GM19372 (cell line): ENCODE results near the gene RPTOR.
"Not testable (repeated sequence)": the region's sequence is repeated elsewhere in the genome, so short reads cannot be mapped to it uniquely, and the experiment has no call there.

Experiments used
- ATAC-seq: cut with Tn5 transposase; IDR thresholded peaks from one replicate; pipeline ENCODE4 v1.9.1; 2021; ENCODE audit warnings: mild to moderate bottlenecking, low read depth, moderate library complexity; ENCODE audit not compliant: unreplicated experiment

The RPTOR gene

DNA sequence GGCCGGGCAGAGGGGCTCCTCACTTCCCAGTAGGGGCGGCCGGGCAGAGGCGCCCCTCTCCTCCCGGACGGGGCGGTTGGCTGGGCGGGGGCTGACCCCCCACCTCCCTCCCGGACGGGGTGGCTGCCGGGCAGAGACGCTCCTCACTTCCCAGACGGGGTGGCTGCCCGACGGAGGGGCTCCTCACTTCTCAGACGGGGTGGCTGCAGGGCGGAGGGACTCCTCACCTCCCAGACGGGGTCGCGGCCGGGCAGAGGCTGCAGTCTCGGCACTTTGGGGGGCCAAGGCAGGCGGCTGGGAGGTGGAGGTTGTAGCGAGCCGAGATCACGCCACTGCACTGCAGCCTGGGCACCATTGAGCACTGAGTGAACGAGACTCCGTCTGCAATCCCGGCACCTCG, 7.3 kb upstream of the RPTOR start:
- not testable (repeated sequence) for ATAC-seq

DNA sequence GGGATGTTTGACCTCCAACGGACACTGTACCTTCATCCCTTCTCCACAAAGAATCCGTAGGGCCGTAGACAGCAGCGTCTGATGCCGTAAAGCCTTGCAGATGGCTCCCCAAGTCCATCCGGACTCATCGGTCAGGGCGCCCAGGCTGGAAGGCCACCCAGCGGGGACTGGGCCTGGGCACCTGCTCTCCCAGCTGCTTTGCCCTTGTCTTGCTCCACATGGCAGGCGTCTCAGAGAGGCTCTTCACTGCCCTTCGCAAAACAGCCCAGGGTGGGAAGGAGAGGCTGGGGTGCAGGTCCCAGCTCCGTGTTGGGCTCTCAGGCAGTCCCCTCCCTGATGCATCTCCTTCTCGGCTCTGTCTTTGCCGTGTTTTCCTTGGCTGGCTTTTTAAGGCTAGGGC, 6.2 kb upstream of the RPTOR start:
- no peak for ATAC-seq

DNA sequence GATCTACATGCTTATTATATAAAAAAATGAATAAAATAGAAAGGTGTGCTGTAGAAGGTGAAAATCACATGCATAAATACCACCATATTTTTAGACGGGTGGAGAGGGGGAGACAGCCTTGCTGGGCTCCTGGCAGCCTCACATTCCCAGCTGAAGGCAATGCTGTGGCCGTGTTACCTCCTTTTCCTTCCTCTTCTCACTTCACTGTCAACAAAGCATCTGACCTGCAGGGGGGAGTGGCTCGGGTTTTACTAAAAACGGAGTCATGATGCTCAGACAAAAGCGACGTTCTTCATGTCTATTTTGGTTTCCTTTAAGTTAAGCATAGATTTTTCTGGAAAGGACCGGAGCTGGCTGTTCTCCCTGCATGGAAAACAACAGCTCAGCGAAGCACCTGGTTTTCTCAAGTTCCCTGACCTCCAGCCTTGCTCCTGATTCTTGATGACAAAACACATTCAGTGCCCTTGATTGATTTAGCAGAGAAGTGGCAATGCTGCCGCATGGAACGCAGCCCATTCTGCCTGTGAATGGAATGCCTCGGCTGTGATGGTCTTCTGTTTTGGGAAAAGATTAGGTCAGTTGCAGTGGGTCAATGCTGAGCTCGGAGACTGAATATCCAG, 5.5 kb upstream of the RPTOR start:
- ATAC-seq = no peak

DNA sequence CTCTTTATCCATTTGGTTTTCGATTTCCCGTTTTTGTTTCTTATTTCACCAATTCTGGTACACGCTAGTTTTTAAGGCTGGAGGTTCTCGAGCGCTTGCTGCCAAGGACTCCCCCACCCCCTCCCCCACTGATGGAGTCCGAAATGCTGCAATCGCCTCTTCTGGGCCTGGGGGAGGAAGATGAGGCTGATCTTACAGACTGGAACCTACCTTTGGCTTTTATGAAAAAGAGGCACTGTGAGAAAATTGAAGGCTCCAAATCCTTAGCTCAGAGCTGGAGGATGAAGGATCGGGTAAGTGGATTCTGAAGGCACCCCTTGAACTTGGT, 825 bp downstream of the RPTOR start:
- ATAC-seq = no peak

DNA sequence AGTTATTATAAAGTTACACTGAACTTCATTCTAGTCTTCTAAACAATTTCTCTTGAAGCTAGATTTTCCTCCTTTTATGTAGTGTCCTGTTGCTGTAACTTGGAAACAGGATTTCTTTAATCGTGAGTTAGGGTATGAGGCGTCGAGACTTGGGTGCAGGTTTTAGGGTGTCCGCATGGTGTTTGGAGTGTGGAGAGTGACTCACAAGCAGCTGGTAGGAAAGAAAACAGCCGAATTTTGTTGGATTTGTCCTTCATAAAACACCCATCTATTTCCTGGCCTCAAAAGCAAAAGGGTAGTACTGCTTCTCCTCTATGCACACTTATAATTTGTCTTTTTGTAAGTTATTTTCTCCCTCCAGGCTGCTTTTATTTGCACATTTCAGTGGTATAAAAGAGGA, 1.6 kb downstream of the RPTOR start:
- ATAC-seq = no peak

DNA sequence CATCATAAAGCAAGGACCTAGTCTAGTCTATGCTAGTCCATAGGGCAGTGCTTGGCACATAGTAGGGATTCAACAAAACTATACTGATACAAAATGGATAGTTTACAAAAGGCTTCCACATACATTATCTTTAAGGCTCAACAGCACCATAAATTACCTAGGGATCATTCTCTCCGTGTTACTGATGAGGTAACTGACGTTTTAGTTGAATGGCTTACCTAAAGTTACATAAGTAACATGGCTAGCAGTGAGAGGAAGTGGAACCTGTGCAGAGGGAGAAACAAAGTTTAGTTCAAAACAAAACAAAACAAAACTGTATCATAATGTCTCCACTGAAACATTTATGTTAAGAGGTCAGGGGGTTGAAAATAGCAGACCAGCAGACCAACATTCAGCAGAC, 7.9 kb downstream of the RPTOR start:
- no peak for ATAC-seq

DNA sequence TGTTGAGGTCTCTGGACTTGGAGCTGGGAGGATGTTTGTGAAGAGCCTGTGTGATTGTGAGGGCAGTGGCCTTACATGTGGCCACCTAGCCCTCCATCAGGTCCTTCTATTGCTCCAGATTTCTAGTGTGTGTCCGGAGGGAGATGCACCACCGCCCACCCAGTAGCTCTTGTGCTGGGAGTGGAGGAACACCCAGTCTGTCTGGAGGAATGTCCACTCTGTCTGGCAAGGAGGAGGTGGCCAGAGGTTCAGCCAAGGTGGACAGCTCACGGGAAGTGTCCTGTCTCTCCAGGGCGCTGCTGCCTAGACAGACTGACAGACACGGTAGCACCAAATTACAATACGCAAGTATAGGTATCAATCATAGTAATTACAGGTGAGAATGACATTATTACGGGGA, 10.6 kb downstream of the RPTOR start:
- ATAC-seq = no peak

DNA sequence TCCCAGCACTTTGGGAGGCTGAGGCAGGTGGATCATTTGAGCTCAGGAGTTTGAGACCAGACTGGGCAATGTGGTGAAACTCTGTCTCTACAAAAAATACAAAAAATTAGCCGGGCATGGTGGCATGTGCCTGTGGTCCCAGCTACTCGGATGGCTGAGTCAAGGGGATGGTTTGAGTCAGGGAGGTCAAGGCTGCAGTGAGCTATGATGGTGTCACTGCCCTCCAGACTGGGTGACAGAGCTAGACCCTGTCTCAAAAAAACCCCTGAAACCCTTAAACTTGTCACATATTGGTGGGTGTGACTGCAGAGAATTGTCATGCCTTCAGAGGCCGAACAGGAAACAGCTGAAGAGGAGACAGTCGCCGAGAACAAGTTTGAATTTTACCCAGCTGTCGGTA, 13.4 kb downstream of the RPTOR start:
- ATAC-seq = no peak

DNA sequence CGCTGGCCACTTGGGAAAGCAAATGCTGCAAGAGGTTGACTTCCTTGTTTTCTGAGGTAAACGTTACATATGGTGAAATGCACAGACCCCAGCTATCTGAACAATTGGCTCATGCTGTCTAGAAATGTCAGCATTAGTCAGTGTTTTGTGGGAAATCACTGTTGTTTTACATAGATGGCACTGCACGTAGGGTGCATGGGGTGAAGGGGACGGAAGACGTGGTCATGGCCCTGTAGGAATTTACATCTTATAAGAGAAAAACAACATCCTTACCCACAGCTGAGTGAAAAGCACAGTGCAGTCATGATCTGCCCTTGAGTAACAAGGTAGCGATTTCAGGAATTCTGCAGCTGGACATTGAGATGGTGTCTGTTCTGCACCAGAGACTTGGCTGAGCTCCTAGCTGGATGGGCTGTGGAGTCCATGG, 15.2 kb downstream of the RPTOR start:
- ATAC-seq = no peak

DNA sequence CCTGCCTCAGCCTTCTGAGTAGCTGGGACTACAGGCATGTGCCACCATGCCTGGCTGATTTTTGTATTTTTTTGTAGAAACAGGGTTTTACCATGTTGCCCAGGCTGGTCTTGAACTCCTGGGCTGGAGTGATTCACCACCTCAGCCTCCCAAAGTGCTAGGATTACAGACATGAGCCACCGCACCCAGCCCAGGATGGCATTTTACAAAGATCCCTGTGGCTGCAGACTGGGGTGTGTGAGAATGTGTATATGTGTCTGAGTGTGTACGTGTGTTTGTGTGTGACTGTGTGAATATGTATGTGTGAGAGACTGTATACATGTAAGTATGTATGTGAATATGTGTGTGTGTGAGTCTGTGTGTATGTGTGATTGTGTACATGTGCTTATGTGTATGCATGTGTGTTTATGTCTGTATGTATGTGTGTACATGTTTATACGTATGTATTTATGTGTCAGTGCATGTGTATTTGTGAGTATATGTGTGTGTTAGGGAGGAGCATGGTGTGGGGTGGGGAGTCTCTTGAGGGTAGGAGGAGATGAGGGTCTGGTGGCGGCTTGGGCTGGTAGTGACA, 17.0 kb downstream of the RPTOR start:
- ATAC-seq = no peak

DNA sequence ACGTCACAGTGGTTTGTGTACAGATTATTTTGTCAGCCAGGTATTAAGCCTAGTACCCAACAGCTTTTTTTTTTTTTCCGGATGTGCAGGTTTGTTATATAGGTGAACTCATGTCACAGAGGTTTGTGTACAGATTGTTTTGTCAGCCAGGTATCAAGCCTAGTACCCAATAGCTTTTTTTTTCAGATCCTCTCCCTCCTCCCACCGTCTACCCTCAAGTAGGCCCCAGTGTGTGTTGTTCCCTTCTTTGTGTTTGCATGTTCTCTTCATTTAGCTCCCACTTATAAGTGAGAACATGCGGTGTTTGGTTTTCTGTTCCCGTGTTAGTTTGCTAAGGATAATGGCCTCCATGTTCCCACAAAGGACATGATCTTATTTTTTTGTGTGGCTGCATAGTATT, 19.9 kb downstream of the RPTOR start:
- ATAC-seq = no peak

DNA sequence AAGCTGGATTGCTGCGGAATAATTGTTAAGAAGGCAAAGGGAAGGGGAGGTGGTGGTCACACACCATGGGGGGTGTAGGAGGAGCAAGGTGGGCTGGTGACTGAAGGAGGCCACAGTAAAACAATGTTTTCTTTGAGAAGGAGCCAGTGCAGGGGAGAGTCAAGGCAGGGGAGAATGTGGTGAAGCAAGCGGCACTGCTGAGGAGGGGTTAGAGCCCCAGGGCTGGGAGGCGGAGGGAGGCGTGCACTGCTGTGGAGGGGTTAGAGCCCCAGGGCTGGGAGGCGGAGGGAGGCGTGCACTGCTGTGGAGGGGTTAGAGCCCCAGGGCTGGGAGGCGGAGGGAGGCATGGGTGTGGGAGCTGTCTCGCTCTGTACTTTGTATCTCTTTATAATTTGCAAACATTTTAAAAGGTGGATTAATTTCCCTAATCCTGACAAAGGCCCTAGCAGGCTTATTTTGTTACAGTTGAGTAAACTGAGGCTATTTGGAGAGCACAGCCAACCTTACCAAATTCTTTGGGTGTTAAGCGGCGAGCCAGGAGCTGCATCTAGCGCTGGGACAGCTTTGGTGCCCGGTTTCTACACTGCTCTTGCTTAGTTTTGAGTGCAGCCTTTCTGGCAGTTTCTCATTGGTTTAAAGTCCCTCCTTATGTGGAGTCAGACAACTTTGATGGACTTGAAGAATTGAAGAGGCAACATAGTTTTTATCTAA, 20.9 kb downstream of the RPTOR start:
- no peak for ATAC-seq

DNA sequence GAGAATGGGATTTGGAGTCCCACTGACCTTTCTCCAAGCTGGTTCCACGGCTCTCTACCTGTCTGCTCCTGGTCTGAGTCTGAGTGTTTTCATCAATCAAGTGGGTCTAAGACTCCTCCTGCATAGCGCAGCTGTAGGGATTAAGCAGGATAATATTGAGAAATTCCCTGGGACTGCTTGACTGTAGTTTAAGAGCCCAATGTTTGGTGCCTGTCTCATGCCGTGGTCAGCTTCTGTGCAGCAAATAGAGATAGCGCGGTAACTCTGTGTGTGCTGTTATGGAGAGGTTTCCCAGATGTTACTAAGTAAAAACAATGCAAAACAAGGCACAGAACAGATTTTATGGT, 21.4 kb downstream of the RPTOR start:
- no peak for ATAC-seq

DNA sequence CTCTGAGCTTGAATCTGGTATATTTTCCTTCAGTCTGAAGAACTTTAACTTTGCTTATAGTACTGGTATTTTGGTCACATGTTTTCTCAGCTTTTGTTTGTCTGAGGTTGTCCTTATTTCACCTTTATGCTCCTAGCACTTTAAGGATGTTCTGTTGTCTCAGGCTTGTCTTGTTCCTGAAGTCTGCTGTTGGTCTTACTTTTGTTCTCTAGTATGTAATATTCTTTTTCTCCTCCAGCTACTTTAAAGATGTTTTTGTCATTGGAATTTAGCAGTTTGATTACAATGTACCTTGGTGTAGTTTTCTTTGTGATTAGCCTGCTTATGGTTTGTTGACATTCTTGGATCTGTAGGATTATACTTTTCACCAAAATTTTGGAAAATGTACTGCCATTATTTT, 23.6 kb downstream of the RPTOR start:
- no peak for ATAC-seq

DNA sequence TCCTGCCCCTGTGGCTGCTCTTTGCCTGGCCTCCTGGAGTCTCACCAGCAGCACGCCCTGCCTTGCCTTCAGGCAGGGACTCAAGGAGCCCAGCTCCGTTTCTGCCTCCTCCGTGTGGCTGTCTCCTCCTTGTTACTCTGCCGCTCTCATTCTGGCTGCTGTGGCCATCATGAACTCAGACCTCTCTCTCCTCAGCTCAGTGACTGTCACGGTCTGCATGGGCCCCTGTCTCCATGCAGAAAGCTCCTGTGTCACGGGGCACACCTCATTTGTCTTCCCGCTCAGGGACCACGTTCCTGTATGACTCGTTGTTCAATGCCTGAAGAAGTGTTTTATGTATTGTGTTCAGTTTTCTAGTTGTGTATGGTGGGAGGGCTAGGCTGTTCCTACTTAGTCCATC, 25.3 kb downstream of the RPTOR start:
- no peak for ATAC-seq

DNA sequence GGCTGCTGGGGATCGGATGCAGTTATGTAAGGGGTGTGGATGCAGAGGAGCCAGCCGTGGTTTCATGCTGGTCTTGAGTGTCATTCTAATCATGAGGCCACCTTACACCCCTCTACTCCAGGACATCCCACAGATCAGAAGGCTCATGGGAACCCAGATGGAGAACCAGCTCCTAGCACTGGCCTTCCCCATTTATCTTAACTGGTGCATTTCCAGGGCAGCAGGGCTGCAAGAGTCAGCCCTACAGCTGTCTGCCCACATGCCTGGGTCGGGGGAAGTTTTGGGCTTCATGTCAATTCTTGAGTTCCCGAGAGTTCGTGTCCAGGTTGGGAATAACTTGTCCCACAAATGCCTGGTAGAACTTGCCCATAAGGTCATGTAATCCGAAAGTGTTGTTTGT, 29.1 kb downstream of the RPTOR start:
- no peak for ATAC-seq

DNA sequence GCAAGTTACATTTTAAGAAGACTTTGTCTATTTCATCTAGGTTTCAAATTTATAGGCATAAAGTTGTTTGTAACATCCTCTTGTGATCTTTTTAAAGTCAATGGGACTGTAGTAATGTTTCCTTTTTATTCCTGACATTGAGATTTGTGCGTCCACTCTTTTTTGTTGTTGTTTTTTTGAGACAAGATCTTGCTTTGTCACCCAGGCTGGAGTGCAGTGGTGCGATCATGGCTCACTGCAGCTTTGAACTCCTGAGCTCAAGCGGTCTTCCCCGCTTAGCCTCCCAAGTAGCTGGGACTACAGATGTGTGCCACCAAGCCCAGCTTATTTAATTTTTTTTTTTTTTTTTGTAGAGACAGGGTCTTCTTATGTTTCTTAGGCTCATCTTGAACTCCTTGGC, 29.9 kb downstream of the RPTOR start:
- ATAC-seq = no peak

DNA sequence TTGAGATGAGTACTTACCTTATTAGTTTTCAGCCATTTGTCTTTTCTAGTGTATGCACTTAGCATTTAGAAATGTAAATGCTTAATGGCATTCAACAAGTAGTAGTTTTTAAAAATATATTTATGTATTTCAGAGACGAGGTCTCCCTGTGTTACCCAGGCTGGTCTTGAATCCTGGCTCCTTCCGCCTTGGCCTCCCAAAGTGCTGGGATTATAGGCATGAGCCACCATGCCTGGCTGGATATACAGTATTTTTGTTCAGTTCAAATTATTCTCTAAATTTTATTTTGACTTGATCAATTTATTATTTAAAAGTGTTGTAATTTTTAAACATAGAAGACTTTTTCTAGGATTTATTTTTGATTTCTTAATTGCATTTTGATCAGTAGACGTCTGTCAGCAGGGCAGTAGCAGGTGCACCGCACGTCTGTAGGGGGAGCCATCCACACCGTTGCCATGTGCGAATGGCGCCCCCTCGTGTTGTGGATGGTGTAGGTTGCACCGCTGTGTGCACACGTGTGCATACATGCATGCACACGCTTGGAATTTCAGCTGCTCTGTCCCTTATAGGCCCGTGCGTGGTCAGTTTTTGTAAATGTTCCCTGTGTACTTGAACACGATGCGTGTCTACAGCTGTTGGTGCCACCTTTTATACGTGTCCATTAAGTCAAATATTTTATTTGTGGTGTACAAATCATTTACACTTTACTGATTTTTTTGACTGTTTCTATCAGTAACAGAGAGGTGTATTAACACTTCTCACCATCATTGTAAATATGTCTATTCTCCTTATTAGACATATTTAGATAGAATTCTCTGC, 30.6 kb downstream of the RPTOR start:
- ATAC-seq = no peak

DNA sequence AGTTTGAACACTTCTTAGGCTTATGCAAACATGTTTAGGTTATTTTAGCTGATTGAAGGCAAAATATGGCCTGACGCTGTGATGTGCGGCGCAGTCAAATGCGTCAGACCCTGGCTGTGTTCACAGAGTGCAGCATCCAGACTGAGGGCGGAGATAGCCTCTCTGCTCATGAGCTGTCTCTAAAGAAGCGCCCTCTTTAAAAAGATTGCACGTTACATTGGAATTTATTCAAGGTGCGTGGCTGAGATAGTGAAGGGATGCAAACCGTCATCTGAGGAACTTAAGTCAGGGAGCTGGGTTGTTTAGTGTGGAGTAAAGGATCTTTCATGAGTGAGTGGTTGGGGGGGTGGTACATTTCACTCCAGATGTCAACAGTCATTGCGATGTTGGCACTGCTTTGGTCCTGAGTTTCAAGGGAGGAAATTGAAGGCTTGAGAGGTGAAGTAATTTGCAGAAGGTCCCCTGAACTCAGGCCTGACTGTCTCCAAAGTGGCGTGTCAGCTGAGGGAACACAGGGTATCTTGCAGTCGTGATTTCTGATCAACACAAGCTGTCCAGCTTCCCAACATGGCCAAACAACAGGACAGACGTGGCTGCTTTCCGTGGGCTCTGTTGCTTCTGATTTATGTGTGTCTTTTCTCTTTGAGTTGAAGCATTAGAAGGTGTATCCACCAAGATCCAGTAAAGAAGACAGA, 33.4 kb downstream of the RPTOR start:
- ATAC-seq = no peak

DNA sequence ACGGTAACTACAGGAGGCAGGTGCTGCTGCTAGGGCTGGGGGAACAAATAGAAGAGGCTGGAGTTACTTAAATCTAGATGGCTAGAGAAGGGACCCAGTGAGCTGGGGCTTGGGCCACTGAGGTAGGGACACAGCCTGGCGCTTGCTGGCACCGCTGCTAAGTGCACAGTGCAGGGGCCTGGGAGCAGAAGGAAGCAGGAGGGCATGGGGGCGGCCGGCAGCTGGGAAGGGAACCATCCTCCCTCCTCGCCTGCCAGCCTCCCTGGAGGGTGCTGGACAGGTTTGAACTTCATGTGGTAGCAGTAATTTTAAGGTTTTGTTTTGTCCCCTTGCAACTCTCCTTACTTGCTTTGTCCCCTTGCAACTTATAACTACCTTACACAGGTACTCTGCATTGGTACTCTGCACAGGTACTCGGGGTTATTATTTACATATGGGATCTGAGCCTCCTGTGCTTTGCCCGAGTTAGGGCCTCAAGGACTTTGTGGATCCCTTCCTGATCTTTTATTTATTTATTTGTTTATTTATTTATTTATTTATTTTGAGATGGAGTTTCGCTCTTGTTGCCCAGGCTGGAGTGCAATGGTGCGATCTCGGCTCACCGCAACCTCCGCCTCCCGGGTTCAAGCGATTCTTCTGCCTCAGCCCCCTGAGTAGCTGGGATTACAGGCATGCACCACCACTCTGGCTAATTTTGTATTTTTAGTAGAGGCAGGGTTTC, 34.2 kb downstream of the RPTOR start:
- not testable (repeated sequence) for ATAC-seq
